HCT116 (cell line): ENCODE data around the gene TAF3.

Experiments
- CTCF ChIP-seq, 3 experiments: fragments of 200-600 bp in 1 of 3; sonication (generic) in 1 of 3; IDR thresholded peaks in 2 of 3; conservative IDR thresholded peaks in 1 of 3; 2 replicates each; pipeline ENCODE4 v1.5.1; 2012 to 2017; ENCODE audit warnings: low read depth in 2 of 3, low read length in 2 of 3, antibody characterized with exemption in 1 of 3, borderline replicate concordance in 1 of 3, control low read depth in 1 of 3, mild to moderate bottlenecking in 1 of 3, mixed read lengths in 1 of 3, mixed run types in 1 of 3, moderate library complexity in 1 of 3; ENCODE audit not compliant: insufficient read depth in 1 of 3
- EZH2 ChIP-seq: fragments of 200-600 bp; sonication (generic); IDR thresholded peaks from 2 replicates; pipeline ENCODE4 v1.6.1; 2017; ENCODE audit warnings: antibody characterized with exemption, mixed run types
- EZH2phosphoT487 ChIP-seq: fragments of 200-600 bp; IDR thresholded peaks from 2 replicates; pipeline ENCODE4 v1.6.1; 2018; ENCODE audit warnings: antibody characterized with exemption, borderline replicate concordance
- JUND ChIP-seq: IDR thresholded peaks from 2 replicates; pipeline ENCODE4 v1.6.1; 2012
- MAX ChIP-seq: IDR thresholded peaks from 2 replicates; pipeline ENCODE4 v1.6.1; 2012
- POLR2A ChIP-seq: IDR thresholded peaks from 2 replicates; pipeline ENCODE4 v1.7.0; 2011; ENCODE audit warnings: borderline replicate concordance; ENCODE audit not compliant: insufficient read depth, insufficient read length; ENCODE audit errors: extremely low read depth
- POLR2AphosphoS5 ChIP-seq: IDR thresholded peaks from 2 replicates; pipeline ENCODE4 v1.6.1; 2011; ENCODE audit warnings: mild to moderate bottlenecking, low read depth, low read length, moderate library complexity
- REST ChIP-seq: IDR thresholded peaks from 2 replicates; pipeline ENCODE4 v1.6.1; 2012; ENCODE audit warnings: low read depth
- SIN3A ChIP-seq: IDR thresholded peaks from 2 replicates; pipeline ENCODE4 v1.6.1; 2012; ENCODE audit warnings: low read depth
- SP1 ChIP-seq: IDR thresholded peaks from 2 replicates; pipeline ENCODE4 v1.6.1; 2012; ENCODE audit warnings: low read depth
- YY1 ChIP-seq: IDR thresholded peaks from 2 replicates; pipeline ENCODE4 v1.6.1; 2011; ENCODE audit warnings: low read length, low read depth, moderate library complexity, mild to moderate bottlenecking; ENCODE audit not compliant: insufficient replicate concordance; ENCODE audit errors: extremely low read depth
- ZNF274 ChIP-seq: fragments of 200-500 bp; sonication (Bioruptor generic); IDR thresholded peaks from 2 replicates; pipeline ENCODE4 v1.6.1; 2014; ENCODE audit warnings: mild to moderate bottlenecking, low read depth, low read length, inconsistent platforms

- TF ChIP-seq JUND (no peak), EZH2 (no peak), POLR2AphosphoS5 (no peak), EZH2phosphoT487 (no peak), CTCF (IDR thresholded peaks at IDR 0.05 in 2 of 3, conservative IDR thresholded peaks at IDR 0.05 in 1 of 3; ENCODE audit: borderline replicate concordance in 1 of 3, insufficient read depth in 1 of 3, low read depth in 2 of 3, low read length in 2 of 3) (no peak), SP1 (no peak), POLR2A (no peak), MAX (no peak), ZNF274 (no peak), SIN3A (no peak), REST (no peak), YY1 (no peak)
Measured at GRCh38 chr10:7804216-7804615, 14.1 kb upstream of the TAF3 start.
